SK-N-SH treated with all-trans-retinoic acid at 6 μM for 48 hours (cell line): Measurements from ENCODE around the gene FARS2.

ENCODE experiments used
- SNAI2 ChIP-seq: fragments of 250-450 bp; sonication (Bioruptor Pico); IDR thresholded peaks from 2 replicates; pipeline ENCODE4 v1.5.0; 2020; ENCODE audit warnings: mild to moderate bottlenecking, moderate library complexity
- TOX ChIP-seq: fragments of 250-450 bp; sonication (Bioruptor Pico); IDR thresholded peaks from 2 replicates; pipeline ENCODE4 v1.8.0; 2021; ENCODE audit warnings: mild to moderate bottlenecking, moderate library complexity, borderline replicate concordance
- ZNF565 ChIP-seq: fragments of 450-650 bp; formaldehyde crosslinking; conservative IDR thresholded peaks from 2 replicates; pipeline ENCODE4 v1.5.0; 2020; ENCODE audit warnings: low read depth, mild to moderate bottlenecking, moderate library complexity
- TF ChIP-seq, protein P1 (sequence below): fragments of 250-450 bp; sonication (Bioruptor Pico); IDR thresholded peaks from 2 replicates; pipeline ENCODE4 v1.5.1; 2020; ENCODE audit warnings: low read depth, mild to moderate bottlenecking, moderate library complexity
- TF ChIP-seq, protein P2 (sequence below): fragments of 250-450 bp; sonication (Bioruptor Pico); IDR thresholded peaks from 2 replicates; pipeline ENCODE4 v1.8.0; 2021; ENCODE audit warnings: low read depth, mild to moderate bottlenecking, moderate library complexity, borderline replicate concordance

DNA sequence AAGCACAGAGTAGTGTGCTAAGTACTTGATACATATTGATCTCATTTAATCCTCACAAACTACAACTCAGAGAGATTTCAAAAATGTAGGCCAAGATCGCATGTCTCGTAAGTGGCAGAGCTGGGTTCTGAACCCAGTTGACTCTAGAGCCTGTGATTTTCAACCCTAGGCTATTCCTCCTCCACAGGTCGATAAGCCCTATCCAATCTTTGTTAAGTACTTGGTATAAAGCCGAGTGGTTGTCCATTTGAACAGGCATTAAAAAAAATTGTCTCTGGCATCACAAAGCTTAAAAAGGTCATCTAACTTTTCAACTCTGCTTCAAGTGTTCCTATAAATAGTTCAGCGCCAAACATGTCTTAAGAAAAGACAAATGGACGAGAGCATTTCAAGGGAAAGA lies 38.0 kb upstream of the FARS2 start:
- TF ChIP-seq SNAI2 (CRISPR knock-in tag) (no peak), ZNF565 (no peak), TOX (CRISPR knock-in tag) (no peak)
- TF ChIP-seq, protein P1, sequence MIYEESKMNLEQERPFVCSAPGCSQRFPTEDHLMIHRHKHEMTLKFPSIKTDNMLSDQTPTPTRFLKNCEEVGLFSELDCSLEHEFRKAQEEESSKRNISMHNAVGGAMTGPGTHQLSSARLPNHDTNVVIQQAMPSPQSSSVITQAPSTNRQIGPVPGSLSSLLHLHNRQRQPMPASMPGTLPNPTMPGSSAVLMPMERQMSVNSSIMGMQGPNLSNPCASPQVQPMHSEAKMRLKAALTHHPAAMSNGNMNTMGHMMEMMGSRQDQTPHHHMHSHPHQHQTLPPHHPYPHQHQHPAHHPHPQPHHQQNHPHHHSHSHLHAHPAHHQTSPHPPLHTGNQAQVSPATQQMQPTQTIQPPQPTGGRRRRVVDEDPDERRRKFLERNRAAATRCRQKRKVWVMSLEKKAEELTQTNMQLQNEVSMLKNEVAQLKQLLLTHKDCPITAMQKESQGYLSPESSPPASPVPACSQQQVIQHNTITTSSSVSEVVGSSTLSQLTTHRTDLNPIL (CRISPR knock-in tag) = no peak
- TF ChIP-seq, protein P2, sequence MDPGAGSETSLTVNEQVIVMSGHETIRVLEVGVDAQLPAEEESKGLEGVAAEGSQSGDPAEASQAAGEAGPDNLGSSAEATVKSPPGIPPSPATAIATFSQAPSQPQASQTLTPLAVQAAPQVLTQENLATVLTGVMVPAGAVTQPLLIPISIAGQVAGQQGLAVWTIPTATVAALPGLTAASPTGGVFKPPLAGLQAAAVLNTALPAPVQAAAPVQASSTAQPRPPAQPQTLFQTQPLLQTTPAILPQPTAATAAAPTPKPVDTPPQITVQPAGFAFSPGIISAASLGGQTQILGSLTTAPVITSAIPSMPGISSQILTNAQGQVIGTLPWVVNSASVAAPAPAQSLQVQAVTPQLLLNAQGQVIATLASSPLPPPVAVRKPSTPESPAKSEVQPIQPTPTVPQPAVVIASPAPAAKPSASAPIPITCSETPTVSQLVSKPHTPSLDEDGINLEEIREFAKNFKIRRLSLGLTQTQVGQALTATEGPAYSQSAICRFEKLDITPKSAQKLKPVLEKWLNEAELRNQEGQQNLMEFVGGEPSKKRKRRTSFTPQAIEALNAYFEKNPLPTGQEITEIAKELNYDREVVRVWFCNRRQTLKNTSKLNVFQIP = no peak
